ENCODE data around the gene ACP2. TPM values are rescaled to one million over a fixed set of nuclear protein-coding genes. Genes with fewer than 3 reads are reported as not detected.
"Not testable (repeated sequence)": the region's sequence is repeated elsewhere in the genome, so short reads cannot be mapped to it uniquely, and the experiment has no call there.

The ACP2 gene
- total RNA-seq, 4 donors from 2014 or later = 22.9 to 28.0 (median 24.6) TPM

- 5% methylated on average over 20 of the region's 20 CpGs for WGBS
- Histone ChIP-seq H3K4me3 (peak overlapping the region; percentile 69), H3K27ac (peak overlapping the region; percentile 94), H3K27me3 (no peaks in the 10 kb centered on the region), H3K4me1 (peaks cover 29% of the 10 kb centered on the region), H3K36me3 (peaks cover 8% of the 10 kb centered on the region), H3K9me3 (no peaks in the 10 kb centered on the region)
- no peak for TF ChIP-seq EP300 (IDR thresholded peaks at IDR 0.05)
- peak in 1 of 3 donors; percentile 45 for TF ChIP-seq POLR2AphosphoS5 (IDR thresholded peaks at IDR 0.05)
- DNase-seq (ENCODE audit: low spot score in 2 of 2) = peak; percentile 96 to 97
Measured at GRCh38 chr11:47213950-47214565, 34.6 kb downstream of the ACP2 start.

- Histone ChIP-seq H3K9me3 (no peaks in the 10 kb centered on the region), H3K4me3 (no peak overlapping the region), H3K27ac (no peak overlapping the region), H3K27me3 (no peaks in the 10 kb centered on the region), H3K36me3 (peaks cover 2% of the 10 kb centered on the region), H3K4me1 (peaks cover 28% of the 10 kb centered on the region)
- TF ChIP-seq EP300 (IDR thresholded peaks at IDR 0.05) (no peak), POLR2AphosphoS5 (IDR thresholded peaks at IDR 0.05) (no peak)
- DNase-seq (ENCODE audit: low spot score in 2 of 2) = no peak
- 74% methylated on average over 12 of the region's 12 CpGs for WGBS
Measured at GRCh38 chr11:47212938-47213337, 35.7 kb downstream of the ACP2 start.

- Histone ChIP-seq H3K4me1 (peaks cover 13% of the 10 kb centered on the region), H3K36me3 (no peaks in the 10 kb centered on the region), H3K27me3 (no peaks in the 10 kb centered on the region), H3K9me3 (no peaks in the 10 kb centered on the region), H3K27ac (no peak overlapping the region), H3K4me3 (no peak overlapping the region)
- 91% methylated on average over 5 of the region's 5 CpGs for WGBS
- TF ChIP-seq POLR2AphosphoS5 (IDR thresholded peaks at IDR 0.05) = no peak
- DNase-seq (ENCODE audit: low spot score in 2 of 2) = no peak
Measured at GRCh38 chr11:47208628-47209027, 40.0 kb downstream of the ACP2 start.

GRCh38 chr11:47208008-47208552 is 40.5 kb downstream of the ACP2 start:
- H3K27ac ChIP-seq; H3K4me3 ChIP-seq; H3K9me3 ChIP-seq; H3K36me3 ChIP-seq; DNase-seq (ENCODE audit: low spot score in 2 of 2); H3K27me3 ChIP-seq: not testable (repeated sequence)
- H3K4me1 ChIP-seq = peaks cover 13% of the 10 kb centered on the region
- 95% methylated on average over 13 of the region's 13 CpGs for WGBS

- Histone ChIP-seq H3K36me3 (no peaks in the 10 kb centered on the region), H3K4me3 (no peak overlapping the region), H3K27ac (no peak overlapping the region), H3K9me3 (no peaks in the 10 kb centered on the region), H3K27me3 (no peaks in the 10 kb centered on the region), H3K4me1 (peaks cover 13% of the 10 kb centered on the region)
- DNase-seq (ENCODE audit: low spot score in 2 of 2) = no peak
- 76% methylated on average over 6 of the region's 6 CpGs for WGBS
- TF ChIP-seq POLR2AphosphoS5 (IDR thresholded peaks at IDR 0.05) (no peak), POLR2A (IDR thresholded peaks at IDR 0.05) (no peak), EP300 (IDR thresholded peaks at IDR 0.05) (no peak)
Measured at GRCh38 chr11:47207459-47207858, 41.2 kb downstream of the ACP2 start.

- WGBS = 93% methylated on average over 5 of the region's 5 CpGs
- H3K27me3 ChIP-seq; DNase-seq (ENCODE audit: low spot score in 2 of 2); H3K9me3 ChIP-seq; H3K27ac ChIP-seq; H3K36me3 ChIP-seq; H3K4me3 ChIP-seq: not testable (repeated sequence)
- H3K4me1 ChIP-seq = peaks cover 13% of the 10 kb centered on the region
Measured at GRCh38 chr11:47206577-47206976, 42.0 kb downstream of the ACP2 start.

GRCh38 chr11:47204637-47204989 is 44.0 kb downstream of the ACP2 start:
- peaks cover 13% of the 10 kb centered on the region for H3K4me1 ChIP-seq
- H3K27me3 ChIP-seq = no peaks in the 10 kb centered on the region
- WGBS = 42% methylated on average over 2 of the region's 2 CpGs
- H3K27ac ChIP-seq = peak overlapping the region; percentile 40
- H3K36me3 ChIP-seq = no peaks in the 10 kb centered on the region
- no peak for TF ChIP-seq CTCF (IDR thresholded peaks at IDR 0.05)
- no peak for TF ChIP-seq EP300 (IDR thresholded peaks at IDR 0.05)
- TF ChIP-seq POLR2A (IDR thresholded peaks at IDR 0.05) = no peak
- no peak for TF ChIP-seq POLR2AphosphoS5 (IDR thresholded peaks at IDR 0.05)
- no peak for DNase-seq (ENCODE audit: low spot score in 2 of 2)
- no peaks in the 10 kb centered on the region for H3K9me3 ChIP-seq
- no peak overlapping the region for H3K4me3 ChIP-seq

GRCh38 chr11:47202576-47202975 is 46.0 kb downstream of the ACP2 start:
- no peak for TF ChIP-seq POLR2AphosphoS5 (IDR thresholded peaks at IDR 0.05)
- no peak for TF ChIP-seq CTCF (IDR thresholded peaks at IDR 0.05)
- TF ChIP-seq EP300 (IDR thresholded peaks at IDR 0.05) = no peak
- no peak for TF ChIP-seq POLR2A (IDR thresholded peaks at IDR 0.05)
- no peak for DNase-seq (ENCODE audit: low spot score in 2 of 2)
- H3K4me3 ChIP-seq = no peak overlapping the region
- WGBS = 79% methylated on average over 5 of the region's 5 CpGs
- H3K4me1 ChIP-seq = peaks cover 13% of the 10 kb centered on the region
- H3K9me3 ChIP-seq = no peaks in the 10 kb centered on the region
- no peaks in the 10 kb centered on the region for H3K27me3 ChIP-seq
- no peak overlapping the region for H3K27ac ChIP-seq
- no peaks in the 10 kb centered on the region for H3K36me3 ChIP-seq
